GM21717 (cell line): ENCODE data around the gene ERICH4.

Experiments
- ATAC-seq: cut with Tn5 transposase; IDR thresholded peaks from one replicate; pipeline ENCODE4 v1.9.1; 2021; ENCODE audit warnings: mild to moderate bottlenecking, moderate library complexity; ENCODE audit not compliant: unreplicated experiment

Gene ERICH4

GRCh38 chr19:41413947-41414346 is 29.0 kb upstream of the ERICH4 start:
- no peak for ATAC-seq

GRCh38 chr19:41414461-41414860 is 28.5 kb upstream of the ERICH4 start:
- no peak for ATAC-seq

- ATAC-seq, result no peak
Observed at GRCh38 chr19:41415154-41415571, 27.8 kb upstream of the ERICH4 start.

- no peak for ATAC-seq
Observed at GRCh38 chr19:41416194-41416674, 26.7 kb upstream of the ERICH4 start.

- ATAC-seq, result no peak
Observed at GRCh38 chr19:41420101-41420880, 22.7 kb upstream of the ERICH4 start.

GRCh38 chr19:41421314-41421713 is 21.6 kb upstream of the ERICH4 start:
- no peak for ATAC-seq

- ATAC-seq, result no peak
Observed at GRCh38 chr19:41421973-41422372, 21.0 kb upstream of the ERICH4 start.

- ATAC-seq, result no peak
Observed at GRCh38 chr19:41422456-41422855, 20.5 kb upstream of the ERICH4 start.

- no peak for ATAC-seq
Observed at GRCh38 chr19:41422955-41423354, 20.0 kb upstream of the ERICH4 start.

- no peak for ATAC-seq
Observed at GRCh38 chr19:41424335-41425173, 18.4 kb upstream of the ERICH4 start.

GRCh38 chr19:41425174-41426115 is 17.5 kb upstream of the ERICH4 start:
- ATAC-seq, result no peak

- no peak for ATAC-seq
Observed at GRCh38 chr19:41426116-41426841, 16.7 kb upstream of the ERICH4 start.

GRCh38 chr19:41426952-41427646 is 15.9 kb upstream of the ERICH4 start, which contains the start of gene B3GNT8:
Gene B3GNT8 (minus strand): TSS chr19:41427374. CDS start chr19:41426778, 596 bp downstream.
- no peak for ATAC-seq

- no peak for ATAC-seq
Observed at GRCh38 chr19:41427647-41428480, 15.1 kb upstream of the ERICH4 start.

GRCh38 chr19:41428481-41428859 is 14.5 kb upstream of the ERICH4 start:
- ATAC-seq, result no peak

GRCh38 chr19:41430922-41431321 is 12.0 kb upstream of the ERICH4 start:
- no peak for ATAC-seq

- ATAC-seq, result no peak
Observed at GRCh38 chr19:41431426-41432386, 11.2 kb upstream of the ERICH4 start.
